A549 (cell line): Measurements from ENCODE around the gene SLC26A9. TPM values are rescaled to one million over a fixed set of nuclear protein-coding genes. Genes with fewer than 3 reads are reported as not detected.

ENCODE experiments used
- ATAC-seq, 2 experiments: fragments of 200-7000 bp in 1 of 2; fragments of >200 bp in 1 of 2; cut with Nextera tagmentation in 1 of 2; cut with Tn5 transposase in 1 of 2; 3 replicates each; pipeline versions ENCODE4 v1.8.0 to v1.9.1; 2018 to 2020; ENCODE audit warnings: mild to moderate bottlenecking in 1 of 2, moderate library complexity in 1 of 2
- CTCF ChIA-PET: fragments of 300-600 bp; sonication (Branson Sonifier 250); formaldehyde crosslinking; extraction: SDS; loops from one replicate; lab custom pipeline; 2021; ENCODE audit warnings: antibody characterized with exemption, inconsistent platforms; lab: Yijun Ruan, JAX
- POLR2A ChIA-PET: fragments of 350-600 bp; formaldehyde crosslinking; extraction: SDS; loops from one replicate; lab custom pipeline; 2021; ENCODE audit warnings: antibody characterized with exemption, inconsistent platforms; lab: Yijun Ruan, JAX
- DNase-seq, 2 experiments: peaks; one replicate each; pipeline versions ENCODE4 v3.0.0 to v3.0.0-alpha.2; 2011 to 2016; ENCODE audit warnings: low read depth in 1 of 2, low spot score in 1 of 2
- FAIRE-seq: peaks from 2 replicates; lab custom pipeline; 2011; peaks lifted over from hg19 to GRCh38; lab: Jason Lieb, UNC
- H3K27ac ChIP-seq, 2 experiments: fragments of >200 bp; sonication (Bioruptor Twin); formaldehyde crosslinking; 3 replicates each; pipeline ENCODE4 v1.5.1; 2016 to 2017
- H3K4me1 ChIP-seq: fragments of >200 bp; sonication (Bioruptor Twin); formaldehyde crosslinking; 3 replicates; pipeline ENCODE4 v1.6.1; 2016
- H3K4me2 ChIP-seq: fragments of >200 bp; sonication (Bioruptor Twin); formaldehyde crosslinking; 3 replicates; pipeline ENCODE4 v1.6.1; 2016
- H3K4me3 ChIP-seq: fragments of >200 bp; sonication (Bioruptor Twin); formaldehyde crosslinking; 3 replicates; pipeline ENCODE4 v1.5.1; 2016
- H3K9me3 ChIP-seq: fragments of >200 bp; sonication (Bioruptor Twin); formaldehyde crosslinking; 3 replicates; pipeline ENCODE4 v1.6.1; 2016
- CBX2 ChIP-seq: fragments of 200-600 bp; sonication (generic); IDR thresholded peaks from 2 replicates; pipeline ENCODE4 v1.6.1; 2016; ENCODE audit warnings: low read depth, mild to moderate bottlenecking, borderline replicate concordance
- CBX8 ChIP-seq: fragments of 200-600 bp; sonication (generic); IDR thresholded peaks from 2 replicates; pipeline ENCODE4 v1.6.1; 2016
- CEBPB ChIP-seq, 2 experiments: fragments of >200 bp in 1 of 2; sonication (Bioruptor Twin) in 1 of 2; formaldehyde crosslinking in 1 of 2; IDR thresholded peaks; 2 replicates each; pipeline ENCODE4 v1.6.1; 2012 to 2016
- CHD2 ChIP-seq: fragments of 150-350 bp; IDR thresholded peaks from 2 replicates; pipeline ENCODE4 v1.6.1; 2014; ENCODE audit warnings: low read length; ENCODE audit not compliant: partially characterized antibody
- CTCF ChIP-seq: fragments of >200 bp; sonication (Bioruptor Twin); formaldehyde crosslinking; IDR thresholded peaks from 3 replicates; pipeline ENCODE4 v1.5.1; 2016
- ESRRA ChIP-seq: fragments of 150-350 bp; IDR thresholded peaks from 2 replicates; pipeline ENCODE4 v1.6.1; 2014; ENCODE audit warnings: mild to moderate bottlenecking, low read length, borderline replicate concordance
- HMGXB4 ChIP-seq: fragments of 250-450 bp; sonication (Bioruptor Pico); IDR thresholded peaks from 2 replicates; pipeline ENCODE4 v1.5.0; 2021; ENCODE audit warnings: mild to moderate bottlenecking, moderate library complexity, borderline replicate concordance
- JUNB ChIP-seq: fragments of >200 bp; sonication (Bioruptor Twin); formaldehyde crosslinking; IDR thresholded peaks from 2 replicates; pipeline ENCODE4 v1.6.1; 2016
- KDM5A ChIP-seq: fragments of 200-600 bp; sonication (generic); IDR thresholded peaks from 2 replicates; pipeline ENCODE4 v1.6.1; 2016; ENCODE audit warnings: antibody characterized with exemption, mild to moderate bottlenecking
- NPAS2 ChIP-seq: fragments of 250-450 bp; sonication (Bioruptor Pico); IDR thresholded peaks from 2 replicates; pipeline ENCODE4 v1.8.0; 2022; ENCODE audit warnings: mild to moderate bottlenecking, moderate library complexity, borderline replicate concordance
- NR3C1 ChIP-seq: fragments of >200 bp; sonication (Bioruptor Twin); formaldehyde crosslinking; IDR thresholded peaks from 3 replicates; pipeline ENCODE4 v1.6.1; 2017
- POLR2A ChIP-seq: IDR thresholded peaks from 2 replicates; pipeline ENCODE4 v1.6.1; 2012; ENCODE audit warnings: mild to moderate bottlenecking, low read length
- POLR2AphosphoS2 ChIP-seq: conservative IDR thresholded peaks from 2 replicates; pipeline ENCODE4 v1.6.1; 2012; ENCODE audit warnings: low read length, improper control_type of control experiment, inconsistent platforms
- REST ChIP-seq: fragments of 200-600 bp; sonication (generic); IDR thresholded peaks from 2 replicates; pipeline ENCODE4 v1.6.1; 2016; ENCODE audit warnings: antibody characterized with exemption, mild to moderate bottlenecking, moderate library complexity
- SREBF2 ChIP-seq: fragments of 450-650 bp; IDR thresholded peaks from 2 replicates; pipeline ENCODE4 v1.6.1; 2014; ENCODE audit warnings: mild to moderate bottlenecking, moderate library complexity
- TFCP2L1 ChIP-seq: fragments of 250-450 bp; sonication (Bioruptor Pico); IDR thresholded peaks from 2 replicates; pipeline ENCODE4 v1.5.0; 2021; ENCODE audit warnings: mild to moderate bottlenecking
- ZC3H11A ChIP-seq: fragments of 450-650 bp; IDR thresholded peaks from 2 replicates; pipeline ENCODE4 v1.6.1; 2014; ENCODE audit warnings: antibody characterized with exemption, mild to moderate bottlenecking
- WGBS: methylation state at CpG from one replicate; pipeline ENCODE4 v1.1.6; 2017; ENCODE audit errors: missing lambda C conversion rate; 5-methylcytosine and 5-hydroxymethylcytosine counted together
- polyA plus RNA-seq, 4 experiments: library from polyadenylated mRNA; depleted of rRNA in 3 of 4; stranded (reverse); fragments of >200 nt; fragmentation: RNase III in 1 of 4; extraction: RNeasy Plus Mini Kit Qiagen cat#74134 plus additional on column Dnase treatment in 1 of 4; gene quantifications; 2 replicates in 3 of 4; 3 replicates in 1 of 4; pipeline ENCODE4 v1.2.3, GENCODE V29; 2011 to 2017
- TF ChIP-seq, protein P1 (sequence below): fragments of 150-350 bp; IDR thresholded peaks from 2 replicates; pipeline ENCODE4 v1.6.1; 2014; ENCODE audit warnings: low read depth, mild to moderate bottlenecking, low read length

SLC26A9 gene
- polyA plus RNA-seq, 2 of the 4 experiments (the other 2 are of a cell fraction) = 0.18 to 0.98 TPM

DNA sequence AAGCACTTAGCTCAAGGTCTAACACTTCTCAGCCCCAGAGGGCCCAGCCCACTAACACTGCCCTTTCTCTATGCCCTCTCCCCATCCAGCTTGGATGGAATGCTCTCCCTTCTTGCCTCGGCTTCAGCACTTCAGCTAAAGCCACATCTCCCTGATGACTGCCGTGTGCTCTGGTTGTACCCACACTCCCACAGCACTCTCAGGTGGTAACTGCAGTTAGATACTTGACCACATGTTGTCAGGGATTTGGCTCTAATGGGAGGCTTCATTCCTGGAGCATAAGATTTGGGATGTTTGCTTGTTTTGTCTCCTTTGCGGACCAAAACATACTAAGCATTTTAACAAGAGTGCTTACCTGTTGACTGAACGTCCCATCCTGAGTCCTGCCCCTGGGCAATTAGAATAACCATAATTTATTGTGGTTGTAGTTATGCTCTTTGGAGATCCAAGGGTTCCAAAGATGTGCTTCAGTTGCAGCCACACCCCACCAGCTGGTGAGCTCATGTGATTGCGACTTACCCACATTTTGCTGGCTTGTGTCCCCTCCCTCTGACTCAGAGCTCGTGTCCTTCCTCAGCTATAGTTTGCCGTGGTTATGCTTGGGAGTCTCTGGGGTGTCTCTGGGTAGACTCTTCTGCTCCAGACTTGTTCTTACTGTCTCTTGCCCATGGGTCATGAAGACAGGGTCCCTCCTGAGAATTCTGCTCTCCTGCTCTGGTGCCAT is 7.7 kb upstream of the SLC26A9 start:
- POLR2A ChIA-PET = no interaction called here
- Histone ChIP-seq H3K27ac (no peak overlapping the region), H3K4me3 (no peak overlapping the region), H3K4me1 (no peaks in the 10 kb centered on the region), H3K4me2 (no peak overlapping the region)
- no peak for DNase-seq
- ATAC-seq = no peak
- 66% methylated on average over 7 of the region's 7 CpGs for WGBS
- no peak for FAIRE-seq
- TF ChIP-seq CBX2 (no peak), CTCF (no peak), ESRRA (no peak), CEBPB (IDR thresholded peaks at IDR 0.05) (no peak), TFCP2L1 (CRISPR knock-in tag) (no peak), ZC3H11A (no peak), SREBF2 (no peak), KDM5A (no peak), POLR2A (no peak), REST (no peak), HMGXB4 (no peak), CBX8 (no peak), JUNB (no peak), POLR2AphosphoS2 (no peak), CHD2 (no peak)
- TF ChIP-seq, protein P1, sequence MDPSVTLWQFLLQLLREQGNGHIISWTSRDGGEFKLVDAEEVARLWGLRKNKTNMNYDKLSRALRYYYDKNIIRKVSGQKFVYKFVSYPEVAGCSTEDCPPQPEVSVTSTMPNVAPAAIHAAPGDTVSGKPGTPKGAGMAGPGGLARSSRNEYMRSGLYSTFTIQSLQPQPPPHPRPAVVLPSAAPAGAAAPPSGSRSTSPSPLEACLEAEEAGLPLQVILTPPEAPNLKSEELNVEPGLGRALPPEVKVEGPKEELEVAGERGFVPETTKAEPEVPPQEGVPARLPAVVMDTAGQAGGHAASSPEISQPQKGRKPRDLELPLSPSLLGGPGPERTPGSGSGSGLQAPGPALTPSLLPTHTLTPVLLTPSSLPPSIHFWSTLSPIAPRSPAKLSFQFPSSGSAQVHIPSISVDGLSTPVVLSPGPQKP = no peak
- TF ChIP-seq, all 56 proteins: peak for 0
- H3K9me3 ChIP-seq = no peaks in the 10 kb centered on the region
- CTCF ChIA-PET = interaction anchor here (0.6 to 14.5 kb wide), 11 partner anchors 9 to 170 kb away, joined by 3 to 139 read pairs (median 3); no protein-coding TSS in a partner anchor

DNA sequence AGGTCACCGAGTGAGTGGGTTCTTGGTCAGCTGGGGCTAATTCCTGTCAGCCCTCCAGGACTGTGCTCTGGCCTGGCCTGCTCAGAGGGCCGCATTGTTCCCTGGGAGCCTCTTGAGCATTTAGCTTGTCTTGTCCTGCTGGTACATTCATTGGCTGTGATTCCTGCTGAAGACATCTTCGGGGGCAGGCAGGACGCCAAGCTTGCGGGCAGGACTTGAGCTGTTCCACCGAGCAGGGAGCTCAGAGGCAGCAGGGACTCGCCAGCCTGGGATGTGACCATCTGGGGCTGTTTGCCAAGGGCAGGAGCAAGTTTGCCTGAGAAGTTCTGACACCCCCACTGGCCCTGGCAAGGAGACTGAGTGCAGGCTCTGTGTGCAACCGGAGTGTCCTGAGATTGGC is 7.0 kb upstream of the SLC26A9 start:
- FAIRE-seq (no peak), DNase-seq (no peak), ATAC-seq (no peak)
- Histone ChIP-seq H3K9me3 (no peaks in the 10 kb centered on the region), H3K4me2 (no peak overlapping the region), H3K27ac (no peak overlapping the region), H3K4me3 (no peak overlapping the region), H3K4me1 (no peaks in the 10 kb centered on the region)
- ChIA-PET CTCF (interaction anchor here (0.7 to 14.5 kb wide), 7 partner anchors 9 to 36 kb away, joined by 3 to 139 read pairs (median 4); no protein-coding TSS in a partner anchor), POLR2A (no interaction called here)
- TF ChIP-seq ZC3H11A (no peak), NR3C1 (no peak), NPAS2 (CRISPR knock-in tag) (no peak)
- 73% methylated on average over 1 of the region's 8 CpGs for WGBS
